Sigmoid colon (tissue), 4 donors: Measurements from ENCODE around the gene CACNA1D.

Experiments used
- CTCF ChIP-seq, 4 experiments: fragments of 450-650 bp in 3 of 4; fragments of 200-600 bp in 1 of 4; IDR thresholded peaks; one replicate each; pipeline ENCODE4 v1.5.1; 2016 to 2019; ENCODE audit warnings: antibody characterized with exemption in 4 of 4, mild to moderate bottlenecking in 3 of 4, moderate library complexity in 2 of 4
- POLR2AphosphoS5 ChIP-seq, 4 donors: sonication (generic); formaldehyde crosslinking; IDR thresholded peaks; one replicate each; pipeline ENCODE4 v1.6.1; 2017; ENCODE audit warnings: antibody characterized with exemption in 4 of 4

GRCh38 chr3:53819163-53819868 is 324.9 kb downstream of the CACNA1D start:
- TF ChIP-seq CTCF (IDR thresholded peaks at IDR 0.05) (no peak), POLR2AphosphoS5 (IDR thresholded peaks at IDR 0.05) (no peak)
